CD14-positive monocyte (primary cell): ENCODE results near the gene EXOC3L1. TPM values are rescaled to one million over a fixed set of nuclear protein-coding genes. Genes with fewer than 3 reads are reported as not detected.
A peak's percentile ranks its signal among the peaks of the same experiment; 100 is the strongest.

Source experiments
- DNase-seq, 3 donors: peaks; one replicate each; pipeline ENCODE4 v3.0.0-alpha.2; 2011 to 2022
- H2AFZ ChIP-seq: 2 replicates; pipeline ENCODE4 v1.6.0; 2012; ENCODE audit warnings: mild to moderate bottlenecking, low read depth, low read length, inconsistent platforms; ENCODE audit not compliant: insufficient read depth, poor library complexity, severe bottlenecking
- H3K27ac ChIP-seq, 2 donors: 1 replicate in 1 of 2; 2 replicates in 1 of 2; pipeline ENCODE4 v1.5.1; 2012 to 2013; ENCODE audit warnings: low read length in 2 of 2, control low read depth in 1 of 2, inconsistent platforms in 1 of 2, low read depth in 1 of 2, mild to moderate bottlenecking in 1 of 2
- H3K27me3 ChIP-seq, 2 donors: one replicate each; pipeline versions ENCODE4 v1.6.0 to v1.6.1; 2011 to 2013; ENCODE audit warnings: low read length in 2 of 2; ENCODE audit not compliant: control insufficient read depth in 2 of 2, insufficient read depth in 2 of 2
- H3K36me3 ChIP-seq, 2 donors: replicated peaks in 1 of 2; 1 replicate in 1 of 2; 2 replicates in 1 of 2; pipeline versions ENCODE4 v1.5.1 to v1.6.1; 2012 to 2013; ENCODE audit warnings: low read length in 2 of 2, control low read depth in 1 of 2, inconsistent platforms in 1 of 2, mild to moderate bottlenecking in 1 of 2; ENCODE audit not compliant: insufficient read depth in 2 of 2, control insufficient read depth in 1 of 2
- H3K4me1 ChIP-seq, 2 donors: 1 replicate in 1 of 2; 2 replicates in 1 of 2; pipeline versions ENCODE4 v1.5.1 to v1.6.1; 2012 to 2013; ENCODE audit warnings: low read length in 2 of 2, control low read depth in 1 of 2, inconsistent platforms in 1 of 2, mild to moderate bottlenecking in 1 of 2, moderate library complexity in 1 of 2; ENCODE audit not compliant: insufficient read depth in 2 of 2, control insufficient read depth in 1 of 2
- H3K4me2 ChIP-seq: replicated peaks from 2 replicates; pipeline ENCODE3; 2012; ENCODE audit warnings: low read length, moderate library complexity, mild to moderate bottlenecking; ENCODE audit not compliant: poor library complexity, severe bottlenecking; ENCODE audit errors: extremely low read depth
- H3K4me3 ChIP-seq, 3 experiments: fragments of 200-600 bp in 1 of 3; sonication (generic) in 1 of 3; replicated peaks in 1 of 3; 1 replicate in 2 of 3; 2 replicates in 1 of 3; pipeline ENCODE4 v1.5.1; 2011 to 2013; ENCODE audit warnings: low read length in 3 of 3, mild to moderate bottlenecking in 3 of 3, control low read depth in 2 of 3, low read depth in 2 of 3, inconsistent platforms in 1 of 3, moderate library complexity in 1 of 3
- H3K79me2 ChIP-seq: 2 replicates; pipeline ENCODE4 v1.6.0; 2012; ENCODE audit warnings: mild to moderate bottlenecking, control low read depth, inconsistent platforms, low read length, moderate library complexity; ENCODE audit not compliant: insufficient read depth
- H3K9ac ChIP-seq: 2 replicates; pipeline ENCODE4 v1.6.0; 2017; ENCODE audit warnings: low read length, mild to moderate bottlenecking; ENCODE audit not compliant: insufficient read depth, poor library complexity, severe bottlenecking
- H3K9me3 ChIP-seq, 2 donors: replicated peaks in 1 of 2; 1 replicate in 1 of 2; 2 replicates in 1 of 2; pipeline versions ENCODE4 v1.5.1 to v1.6.1; 2012 to 2013; ENCODE audit warnings: low read length in 2 of 2, control low read depth in 1 of 2; ENCODE audit not compliant: control insufficient read depth in 1 of 2, insufficient read depth in 1 of 2
- H4K20me1 ChIP-seq: 2 replicates; pipeline ENCODE4 v1.6.0; 2012; ENCODE audit warnings: mild to moderate bottlenecking, low read length, control low read depth, moderate library complexity; ENCODE audit not compliant: insufficient read depth
- H3K27ac Mint-ChIP-seq, 7 donors: one replicate each; pipeline ENCODE4 v1.8.0; 2020; ENCODE audit warnings: mild to moderate bottlenecking in 7 of 7, mixed read lengths in 7 of 7, moderate library complexity in 6 of 7, inconsistent platforms in 2 of 7
- H3K27me3 Mint-ChIP-seq, 3 donors: one replicate each; pipeline ENCODE4 v1.8.0; 2021 to 2022; ENCODE audit warnings: low read depth in 3 of 3, mild to moderate bottlenecking in 3 of 3, mixed read lengths in 3 of 3, moderate library complexity in 3 of 3, inconsistent platforms in 1 of 3
- H3K36me3 Mint-ChIP-seq, 2 donors: one replicate each; pipeline ENCODE4 v1.8.0; 2020; ENCODE audit warnings: mixed read lengths in 2 of 2, inconsistent platforms in 1 of 2, mild to moderate bottlenecking in 1 of 2
- H3K4me1 Mint-ChIP-seq: one replicate; pipeline ENCODE4 v1.8.0; 2020; ENCODE audit warnings: mild to moderate bottlenecking, mixed read lengths
- H3K4me3 Mint-ChIP-seq, 2 donors: one replicate each; pipeline ENCODE4 v1.8.0; 2020; ENCODE audit warnings: mild to moderate bottlenecking in 2 of 2, mixed read lengths in 2 of 2, moderate library complexity in 1 of 2
- H3K9me3 Mint-ChIP-seq, 7 donors: one replicate each; pipeline ENCODE4 v1.8.0; 2020 to 2022; ENCODE audit warnings: mixed read lengths in 7 of 7, mild to moderate bottlenecking in 6 of 7, moderate library complexity in 6 of 7, inconsistent platforms in 2 of 7
- CTCF ChIP-seq: fragments of 200-600 bp; IDR thresholded peaks from one replicate; pipeline ENCODE4 v1.8.0; 2022; ENCODE audit warnings: antibody characterized with exemption, mild to moderate bottlenecking
- WGBS: methylation state at CpG from one replicate; pipeline ENCODE4 v1.1.5; 2013; ENCODE audit warnings: missing lambda C conversion rate; ENCODE audit not compliant: insufficient coverage; 5-methylcytosine and 5-hydroxymethylcytosine counted together
- intact Hi-C, 2 donors: fragments of 100-400 bp; cut with micrococcal nuclease; formaldehyde crosslinking; loops; one replicate each; pipeline versions ENCODE4 v1.15.0 to v1.15.1; 2023
- polyA minus RNA-seq: library from RNA; depleted of rRNA, polyadenylated mRNA; stranded (reverse); fragments of >200 nt; gene quantifications from 2 replicates; pipeline ENCODE4 v1.2.3, GENCODE V29; 2012
- polyA plus RNA-seq, 3 donors: library from polyadenylated mRNA; depleted of rRNA in 1 of 3; unstranded in 2 of 3; stranded (reverse) in 1 of 3; fragments of 300-500 nt in 2 of 3; fragments of >200 nt in 1 of 3; fragmentation: Illumina TruSeq in 2 of 3; gene quantifications; 1 replicate in 2 of 3; 2 replicates in 1 of 3; pipeline ENCODE4 v1.2.3, GENCODE V29; 2012 to 2021
- total RNA-seq, 12 experiments: library from RNA in 1 of 12; stranded (reverse) in 1 of 12; fragments of 120-200 nt in 1 of 12; gene quantifications; one replicate each; pipeline ENCODE4 v1.2.4 and lab custom pipeline; 2013 to 2026; ENCODE audit warnings: mixed read lengths in 6 of 12, inconsistent platforms in 1 of 12

The EXOC3L1 gene
- 1.8 TPM for total RNA-seq (2013)
- polyA plus RNA-seq (1 to 10 TPM; 2.8 to 3.7 (median 3.0) TPM), polyA minus RNA-seq (0.83 and 2.7 TPM in 2 replicates), total RNA-seq (lab: John Stamatoyannopoulos, UW) (0.25 to 0.75 (median 0.46) reads per million in 11 experiments)

DNA sequence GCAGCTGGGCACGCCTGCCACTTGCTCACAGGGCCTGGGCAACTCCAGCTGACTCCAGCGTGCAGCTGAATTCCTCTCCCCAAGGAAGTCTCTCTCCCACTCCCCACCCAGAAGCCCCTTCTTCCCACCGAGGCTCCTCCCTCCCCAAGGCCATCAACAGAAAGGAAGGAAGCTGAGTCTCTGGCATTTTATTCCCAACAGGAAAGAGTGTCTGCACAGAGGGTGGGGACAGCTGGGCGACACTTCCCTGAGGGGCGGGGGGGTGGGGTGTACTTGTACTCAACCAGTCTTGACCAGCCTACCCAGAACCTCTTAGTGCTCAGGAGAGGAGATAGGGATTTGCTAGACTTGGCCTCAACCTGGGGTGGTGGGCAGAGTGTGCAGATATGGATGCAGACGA is at the start of gene EXOC3L1:
Gene EXOC3L1, minus strand, starts transcription at position 96 of the 400 bp plus-strand sequence. CDS start 460 bp downstream, outside the sequence.
- Histone ChIP-seq H2AFZ (no peak within 1 kb of the TSS), H3K79me2 (peaks cover 30% of the 10 kb centered on the region), H3K4me3 (no peak within 1 kb of the TSS), H3K4me2 (no peak within 1 kb of the TSS), H3K4me1 (peaks cover 27 to 29% of the 10 kb centered on the region in 2 donors), H3K27me3 (peaks cover 0 to 1% of the 10 kb centered on the region in 2 donors), H3K36me3 (peaks cover 9 to 12% of the 10 kb centered on the region in 2 donors), H3K9me3 (no peaks in the 10 kb centered on the region), H3K27ac (no peak within 1 kb of the TSS), H4K20me1 (peaks cover 29% of the 10 kb centered on the region), H3K9ac (no peak within 1 kb of the TSS)
- intact Hi-C loops = loop anchor here (5.0 kb wide), 1 partner anchor 37 kb away; the partner anchor contains the start of gene TMEM208 (in 2 of the 2)
- Mint-ChIP-seq H3K27me3 (peaks cover 5 to 19% (median 11%) of the 10 kb centered on the region in 3 donors), H3K27ac (peak within 1 kb of the TSS in 1 of 7 donors; percentile 86), H3K4me1 (peaks cover 32% of the 10 kb centered on the region), H3K4me3 (no peak within 1 kb of the TSS), H3K9me3 (peaks cover 0 to 4% (median 2%) of the 10 kb centered on the region in 7 donors), H3K36me3 (peaks cover 13 to 21% of the 10 kb centered on the region in 2 donors)
- WGBS = 92% methylated on average over 2 of the region's 6 CpGs
- DNase-seq = no peak
- no peak for TF ChIP-seq CTCF

GRCh38 chr16:67238806-67239470 is 49.0 kb upstream of the EXOC3L1 start:
- H3K79me2 ChIP-seq = peaks cover 34% of the 10 kb centered on the region
- H3K36me3 ChIP-seq = peaks cover 53 to 67% of the 10 kb centered on the region in 2 donors
- H3K4me3 Mint-ChIP-seq = no peak overlapping the region

More at GRCh38 chr16:67238806-67239470, 49.0 kb upstream of the EXOC3L1 start:
- no peak overlapping the region for H2AFZ ChIP-seq
- DNase-seq = no peak
- no peaks in the 10 kb centered on the region for H3K27me3 ChIP-seq
- intact Hi-C loops = no loop called here
- Mint-ChIP-seq H3K36me3 (peaks cover 61 to 77% of the 10 kb centered on the region in 2 donors), H3K27ac (no peak overlapping the region), H3K4me1 (peaks cover 36% of the 10 kb centered on the region), H3K27me3 (peaks cover 0 to 4% (median 2%) of the 10 kb centered on the region in 3 donors), H3K9me3 (peaks cover 0 to 3% (median 0%) of the 10 kb centered on the region in 7 donors)
- H3K27ac ChIP-seq = no peak overlapping the region
- H4K20me1 ChIP-seq = peaks cover 60% of the 10 kb centered on the region
- H3K4me2 ChIP-seq = no peak overlapping the region
- no peak overlapping the region for H3K4me3 ChIP-seq
- WGBS = 97% methylated on average over 8 of the region's 9 CpGs
- no peak overlapping the region for H3K9ac ChIP-seq
- TF ChIP-seq CTCF = no peak
- H3K9me3 ChIP-seq = no peaks in the 10 kb centered on the region
- H3K4me1 ChIP-seq = peaks cover 28 to 29% of the 10 kb centered on the region in 2 donors
